ENCODE data around the gene TPM2.

TPM2 gene

GRCh38 chr9:35732800-35733541 lies 43.2 kb upstream of the TPM2 start:
- H3K4me2 ChIP-seq (ENCODE audit: low read depth, low read length, poor library complexity, severe bottlenecking), result peak overlapping the region; percentile 95
- peak overlapping the region; percentile 76 for H3K9ac ChIP-seq (ENCODE audit: low read length)
- no peaks in the 10 kb centered on the region for H3K36me3 ChIP-seq (ENCODE audit: low read length)
- H2AFZ ChIP-seq (ENCODE audit: low read depth, low read length, severe bottlenecking), result peak overlapping the region; percentile 73
- no peaks in the 10 kb centered on the region; the same call in 1 of the 2 replicates for H4K20me1 ChIP-seq (ENCODE audit: low read depth, low read length)
- TF ChIP-seq EZH2phosphoT487 (conservative IDR thresholded peaks at IDR 0.05; ENCODE audit: low read length), result no peak
- TF ChIP-seq CTCF (IDR thresholded peaks at IDR 0.05; ENCODE audit: insufficient read depth, low read length, poor library complexity, severe bottlenecking), result no peak
- peaks cover 10% of the 10 kb centered on the region; the same call in 1 of the 2 replicates for H3F3A ChIP-seq (ENCODE audit: insufficient read depth)
- H3K9me3 ChIP-seq (ENCODE audit: insufficient read depth, low read length), result no peaks in the 10 kb centered on the region
- H3K9me2 ChIP-seq (replicated peaks; ENCODE audit: insufficient read depth, low read length), result no peaks in the 10 kb centered on the region
- peaks cover 44% of the 10 kb centered on the region for H3K79me2 ChIP-seq (ENCODE audit: insufficient read depth, low read length)
- peak overlapping the region; percentile 87 for H3K4me3 ChIP-seq (ENCODE audit: insufficient read depth, low read length, poor library complexity, severe bottlenecking)
- H3K27ac ChIP-seq (ENCODE audit: low read depth, low read length), result peak overlapping the region; percentile 71
- no peaks in the 10 kb centered on the region for H3K27me3 ChIP-seq (ENCODE audit: low read length)

GRCh38 chr9:35732185-35732799 lies 42.6 kb upstream of the TPM2 start, which contains the start of the genes CREB3 and TLN1:
TSS of gene CREB3 (plus strand) at chr9:35732666. CDS start at chr9:35732773, 107 bp downstream.
TSS of gene TLN1 (minus strand) at chr9:35732195. CDS start at chr9:35725694, 6,501 bp downstream.
- Histone ChIP-seq H3K9ac (ENCODE audit: low read length) (peak within 1 kb of the TSS; percentile 76), H2AFZ (ENCODE audit: low read depth, low read length, severe bottlenecking) (peak within 1 kb of the TSS; percentile 73), H3K4me3 (ENCODE audit: insufficient read depth, low read length, poor library complexity, severe bottlenecking) (peak within 1 kb of the TSS; percentile 87), H3K9me2 (replicated peaks; ENCODE audit: insufficient read depth, low read length) (no peaks in the 10 kb centered on the region), H3F3A (ENCODE audit: insufficient read depth) (peaks cover 10% of the 10 kb centered on the region; the same call in 1 of the 2 replicates), H3K27me3 (ENCODE audit: low read length) (no peaks in the 10 kb centered on the region), H3K9me3 (ENCODE audit: insufficient read depth, low read length) (no peaks in the 10 kb centered on the region), H3K4me2 (ENCODE audit: low read depth, low read length, poor library complexity, severe bottlenecking) (peak within 1 kb of the TSS; percentile 95), H3K36me3 (ENCODE audit: low read length) (no peaks in the 10 kb centered on the region), H3K27ac (ENCODE audit: low read depth, low read length) (peak within 1 kb of the TSS; percentile 71), H4K20me1 (ENCODE audit: low read depth, low read length) (no peaks in the 10 kb centered on the region; the same call in 1 of the 2 replicates), H3K79me2 (ENCODE audit: insufficient read depth, low read length) (peaks cover 50% of the 10 kb centered on the region)
- TF ChIP-seq CTCF (IDR thresholded peaks at IDR 0.05; ENCODE audit: insufficient read depth, low read length, poor library complexity, severe bottlenecking) (peak; percentile 28), EZH2phosphoT487 (conservative IDR thresholded peaks at IDR 0.05; ENCODE audit: low read length) (no peak)

- peak overlapping the region; percentile 87 for H3K4me3 ChIP-seq (ENCODE audit: insufficient read depth, low read length, poor library complexity, severe bottlenecking)
- peak overlapping the region; percentile 58 for H2AFZ ChIP-seq (ENCODE audit: low read depth, low read length, severe bottlenecking)
- H3K9ac ChIP-seq (ENCODE audit: low read length), result peak overlapping the region; percentile 76
- peaks cover 10% of the 10 kb centered on the region; the same call in 1 of the 2 replicates for H3F3A ChIP-seq (ENCODE audit: insufficient read depth)
- H3K27ac ChIP-seq (ENCODE audit: low read depth, low read length), result peak overlapping the region; percentile 71
- no peaks in the 10 kb centered on the region for H3K27me3 ChIP-seq (ENCODE audit: low read length)
- peak overlapping the region; percentile 95 for H3K4me2 ChIP-seq (ENCODE audit: low read depth, low read length, poor library complexity, severe bottlenecking)
- no peaks in the 10 kb centered on the region; the same call in 1 of the 2 replicates for H4K20me1 ChIP-seq (ENCODE audit: low read depth, low read length)
- TF ChIP-seq CTCF (IDR thresholded peaks at IDR 0.05; ENCODE audit: insufficient read depth, low read length, poor library complexity, severe bottlenecking), result no peak
- no peak for TF ChIP-seq EZH2phosphoT487 (conservative IDR thresholded peaks at IDR 0.05; ENCODE audit: low read length)
- peaks cover 56% of the 10 kb centered on the region for H3K79me2 ChIP-seq (ENCODE audit: insufficient read depth, low read length)
- H3K9me3 ChIP-seq (ENCODE audit: insufficient read depth, low read length), result no peaks in the 10 kb centered on the region
- no peaks in the 10 kb centered on the region for H3K36me3 ChIP-seq (ENCODE audit: low read length)
- H3K9me2 ChIP-seq (replicated peaks; ENCODE audit: insufficient read depth, low read length), result no peaks in the 10 kb centered on the region
Measured at GRCh38 chr9:35731415-35732184, 41.9 kb upstream of the TPM2 start.
